HepG2 (cell line): Measurements from ENCODE around the gene TMEM200C. TPM values are rescaled to one million over a fixed set of nuclear protein-coding genes. Genes with fewer than 3 reads are reported as not detected.

ENCODE experiments used
- KLF16 ChIP-seq, 2 experiments: sonication (generic) in 1 of 2; formaldehyde crosslinking in 1 of 2; IDR thresholded peaks; 2 replicates each; pipeline versions ENCODE4 v1.6.1 to v1.8.0; 2016 to 2023; ENCODE audit warnings: missing genetic modification reagents in 2 of 2, missing compliant biosample characterization in 1 of 2
- LRRFIP1 ChIP-seq: sonication (generic); formaldehyde crosslinking; conservative IDR thresholded peaks from 2 replicates; pipeline ENCODE4 v1.4.0; 2020; ENCODE audit warnings: missing genetic modification reagents
- MEF2D ChIP-seq: sonication (generic); formaldehyde crosslinking; IDR thresholded peaks from 2 replicates; pipeline ENCODE4 v1.5.1; 2020; ENCODE audit warnings: mild to moderate bottlenecking, missing genetic modification reagents
- MTF1 ChIP-seq: sonication (generic); formaldehyde crosslinking; IDR thresholded peaks from 2 replicates; pipeline ENCODE4 v1.5.0; 2020; ENCODE audit warnings: missing genetic modification reagents
- NFKBIZ ChIP-seq: IDR thresholded peaks from 2 replicates; pipeline ENCODE4 v1.6.1; 2018; ENCODE audit warnings: missing genetic modification reagents, missing compliant biosample characterization
- NPAS2 ChIP-seq: sonication (generic); formaldehyde crosslinking; IDR thresholded peaks from 2 replicates; pipeline ENCODE4 v1.8.0; 2022; ENCODE audit warnings: mild to moderate bottlenecking, missing genetic modification reagents, borderline replicate concordance
- RERE ChIP-seq: IDR thresholded peaks from 2 replicates; pipeline ENCODE4 v1.6.1; 2016; ENCODE audit warnings: low read depth, missing genetic modification reagents, missing compliant biosample characterization
- SAP130 ChIP-seq: IDR thresholded peaks from 2 replicates; pipeline ENCODE4 v1.6.1; 2016; ENCODE audit warnings: low read depth
- WIZ ChIP-seq: sonication (generic); formaldehyde crosslinking; IDR thresholded peaks from 2 replicates; pipeline ENCODE4 v1.5.1; 2020; ENCODE audit warnings: mild to moderate bottlenecking, missing genetic modification reagents
- XBP1 ChIP-seq: sonication (generic); formaldehyde crosslinking; IDR thresholded peaks from 2 replicates; pipeline ENCODE4 v1.5.0; 2020; ENCODE audit warnings: missing genetic modification reagents
- ZBTB25 ChIP-seq: IDR thresholded peaks from 2 replicates; pipeline ENCODE4 v1.6.1; 2018; ENCODE audit warnings: missing genetic modification reagents
- ZBTB26 ChIP-seq: IDR thresholded peaks from 2 replicates; pipeline ENCODE4 v1.6.1; 2016; ENCODE audit warnings: missing compliant biosample characterization, missing genetic modification reagents, borderline replicate concordance
- ZBTB43 ChIP-seq: sonication (generic); formaldehyde crosslinking; conservative IDR thresholded peaks from 2 replicates; pipeline ENCODE4 v1.4.0; 2020; ENCODE audit warnings: missing genetic modification reagents
- ZFAT ChIP-seq: sonication (generic); formaldehyde crosslinking; conservative IDR thresholded peaks from 2 replicates; pipeline ENCODE4 v1.8.1; 2023; ENCODE audit warnings: missing genetic modification reagents, inconsistent platforms
- ZNF232 ChIP-seq: sonication (generic); formaldehyde crosslinking; IDR thresholded peaks from 2 replicates; pipeline ENCODE4 v1.4.0; 2020; ENCODE audit warnings: missing genetic modification reagents, borderline replicate concordance
- ZNF644 ChIP-seq: IDR thresholded peaks from 2 replicates; pipeline ENCODE4 v1.6.1; 2016; ENCODE audit warnings: low read depth
- ZNF652 ChIP-seq: IDR thresholded peaks from 2 replicates; pipeline ENCODE4 v1.6.1; 2016; ENCODE audit warnings: low read depth, borderline replicate concordance
- ZNF792 ChIP-seq: IDR thresholded peaks from 2 replicates; pipeline ENCODE4 v1.6.1; 2016
- polyA plus RNA-seq, 8 experiments: library from polyadenylated mRNA; depleted of rRNA in 3 of 8; stranded (reverse) in 7 of 8; unstranded in 1 of 8; fragments of >200 nt; fragmentation: Illumina TruSeq in 4 of 8; extraction: Trizol in 4 of 8; gene quantifications; 2 replicates each; pipeline versions ENCODE4 v1.2.1 to v1.2.3, GENCODE V29; 2011 to 2016; ENCODE audit warnings: low read depth in 4 of 8, missing spikeins in 1 of 8, mixed read lengths in 1 of 8; ENCODE audit not compliant: insufficient read depth in 1 of 8
- total RNA-seq, 5 experiments: library from RNA; depleted of rRNA; stranded (reverse); fragments of >200 nt; fragmentation: Illumina TruSeq; extraction: Trizol; gene quantifications; 2 replicates each; pipeline ENCODE4 v1.2.3, GENCODE V29; 2016; ENCODE audit warnings: low read depth in 1 of 5

Gene TMEM200C
- total and polyA plus RNA-seq, 2 of the 13 experiments (the other 11 are each of a cell fraction or from before 2014, with no cell fraction given) = 0.04 TPM; not detected in 1

- TF ChIP-seq ZBTB26 (CRISPR knock-in tag) (0 out of 2 replicates have a peak, but pooled peaks have one; percentile 36), ZNF644 (0 out of 2 replicates have a peak, but pooled peaks have one; percentile 22), KLF16 (CRISPR knock-in tag; IDR thresholded peaks at IDR 0.05) (peak in 1 of 2 experiments; percentile 56; a peak in 1 of 4 replicates), MTF1 (CRISPR knock-in tag) (0 out of 2 replicates have a peak, but pooled peaks have one; percentile 51), ZNF792 (0 out of 2 replicates have a peak, but pooled peaks have one; percentile 39), ZNF652 (CRISPR knock-in tag) (0 out of 2 replicates have a peak, but pooled peaks have one; percentile 32), MEF2D (CRISPR knock-in tag) (0 out of 2 replicates have a peak, but pooled peaks have one; percentile 28), ZBTB43 (CRISPR knock-in tag) (0 out of 2 replicates have a peak, but pooled peaks have one; percentile 49), LRRFIP1 (CRISPR knock-in tag) (0 out of 2 replicates have a peak, but pooled peaks have one; percentile 69), SAP130 (CRISPR knock-in tag) (peak; percentile 62), ZFAT (CRISPR knock-in tag) (no peak), ZNF232 (peak; percentile 29; the same call in 1 of the 2 replicates), NPAS2 (CRISPR knock-in tag) (no peak), XBP1 (CRISPR knock-in tag) (peak; percentile 74; the same call in 1 of the 2 replicates), NFKBIZ (peak; percentile 57; the same call in 1 of the 2 replicates), ZBTB25 (CRISPR knock-in tag) (peak; percentile 87), WIZ (peak; percentile 69; the same call in 1 of the 2 replicates), RERE (CRISPR knock-in tag) (no peak)
Observed at GRCh38 chr18:5868218-5868854, 27.0 kb downstream of the TMEM200C start (continued).
